ENCODE measurements around the gene NOC4L. TPM values are rescaled to one million over a fixed set of nuclear protein-coding genes. Genes with fewer than 3 reads are reported as not detected.

Gene NOC4L
- total RNA-seq, 6 experiments from 2014 or later = 7.4 to 9.7 (median 8.3) TPM

DNA sequence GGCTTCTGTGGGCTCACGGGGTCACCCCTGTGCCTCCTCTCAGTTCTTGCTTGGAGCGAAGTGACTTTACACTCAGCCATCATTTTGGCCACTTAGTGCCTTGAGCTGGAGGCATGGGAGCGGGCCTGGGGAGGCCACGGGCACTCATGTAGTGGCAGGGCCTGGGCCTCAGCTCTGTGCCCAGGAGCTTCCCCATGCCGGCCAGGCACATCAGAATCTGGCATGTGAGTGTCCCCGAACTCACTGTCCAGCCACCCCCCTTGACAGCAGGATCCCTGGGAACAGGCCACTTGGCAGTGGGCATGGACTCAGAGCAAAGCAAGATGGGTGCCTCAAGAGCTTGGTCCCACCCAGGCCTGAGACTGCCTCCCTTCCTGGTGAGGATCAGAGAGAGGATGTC, 29.6 kb upstream of the NOC4L start:
- ATAC-seq = no peak
- H3K27ac ChIP-seq = no peak overlapping the region
- H3K9me3 ChIP-seq = no peaks in the 10 kb centered on the region
- intact Hi-C loops (cut with DNase I) = no loop called here
- TF ChIP-seq POLR2A (IDR thresholded peaks at IDR 0.05) = no peak
- TF ChIP-seq, protein P1, sequence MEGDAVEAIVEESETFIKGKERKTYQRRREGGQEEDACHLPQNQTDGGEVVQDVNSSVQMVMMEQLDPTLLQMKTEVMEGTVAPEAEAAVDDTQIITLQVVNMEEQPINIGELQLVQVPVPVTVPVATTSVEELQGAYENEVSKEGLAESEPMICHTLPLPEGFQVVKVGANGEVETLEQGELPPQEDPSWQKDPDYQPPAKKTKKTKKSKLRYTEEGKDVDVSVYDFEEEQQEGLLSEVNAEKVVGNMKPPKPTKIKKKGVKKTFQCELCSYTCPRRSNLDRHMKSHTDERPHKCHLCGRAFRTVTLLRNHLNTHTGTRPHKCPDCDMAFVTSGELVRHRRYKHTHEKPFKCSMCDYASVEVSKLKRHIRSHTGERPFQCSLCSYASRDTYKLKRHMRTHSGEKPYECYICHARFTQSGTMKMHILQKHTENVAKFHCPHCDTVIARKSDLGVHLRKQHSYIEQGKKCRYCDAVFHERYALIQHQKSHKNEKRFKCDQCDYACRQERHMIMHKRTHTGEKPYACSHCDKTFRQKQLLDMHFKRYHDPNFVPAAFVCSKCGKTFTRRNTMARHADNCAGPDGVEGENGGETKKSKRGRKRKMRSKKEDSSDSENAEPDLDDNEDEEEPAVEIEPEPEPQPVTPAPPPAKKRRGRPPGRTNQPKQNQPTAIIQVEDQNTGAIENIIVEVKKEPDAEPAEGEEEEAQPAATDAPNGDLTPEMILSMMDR (IDR thresholded peaks at IDR 0.05) = no peak
- no peaks in the 10 kb centered on the region for H3K27me3 ChIP-seq
- WGBS (ENCODE audit: insufficient coverage, low coverage, low lambda C conversion rate, missing lambda C conversion rate) = 100% methylated on average over 1 of the region's 6 CpGs
- peaks cover 0 to 36% (median 16%) of the 10 kb centered on the region in 4 donors for H3K36me3 ChIP-seq
- H3K4me3 ChIP-seq = no peak overlapping the region
- no peaks in the 10 kb centered on the region for H3K4me1 ChIP-seq
- DNase-seq = peak in 1 of 3 donors; percentile 31

DNA sequence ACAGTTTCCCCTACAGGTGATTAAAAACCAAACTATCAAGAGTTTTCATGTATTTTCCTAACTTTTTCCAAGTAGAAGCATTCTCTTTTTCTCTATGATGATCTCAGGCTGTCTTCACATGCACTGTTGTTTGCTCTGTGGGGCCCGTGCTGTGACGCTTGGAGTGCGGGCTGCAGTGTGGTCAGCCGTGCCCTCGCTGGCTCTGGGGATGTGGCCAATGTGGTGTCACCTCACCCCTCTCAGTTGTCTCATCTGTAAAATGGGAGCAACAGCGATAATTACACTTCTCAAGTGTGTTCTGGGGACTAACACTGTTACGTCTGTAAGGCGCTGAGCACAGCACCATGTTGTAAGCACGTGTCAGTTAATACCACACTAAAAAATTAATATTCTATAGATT, 28.8 kb upstream of the NOC4L start:
- intact Hi-C loops (cut with DNase I) = no loop called here
- Histone ChIP-seq H3K9me3 (no peaks in the 10 kb centered on the region), H3K4me1 (no peaks in the 10 kb centered on the region), H3K27ac (no peak overlapping the region), H3K4me3 (no peak overlapping the region), H3K27me3 (no peaks in the 10 kb centered on the region), H3K36me3 (peaks cover 0 to 38% (median 11%) of the 10 kb centered on the region in 4 donors)
- WGBS (ENCODE audit: insufficient coverage, low coverage, low lambda C conversion rate, missing lambda C conversion rate) = 85% methylated on average over 7 of the region's 9 CpGs
- DNase-seq (peak in 1 of 3 donors; percentile 21), ATAC-seq (no peak)
- TF ChIP-seq, protein P1 (IDR thresholded peaks at IDR 0.05) = no peak

DNA sequence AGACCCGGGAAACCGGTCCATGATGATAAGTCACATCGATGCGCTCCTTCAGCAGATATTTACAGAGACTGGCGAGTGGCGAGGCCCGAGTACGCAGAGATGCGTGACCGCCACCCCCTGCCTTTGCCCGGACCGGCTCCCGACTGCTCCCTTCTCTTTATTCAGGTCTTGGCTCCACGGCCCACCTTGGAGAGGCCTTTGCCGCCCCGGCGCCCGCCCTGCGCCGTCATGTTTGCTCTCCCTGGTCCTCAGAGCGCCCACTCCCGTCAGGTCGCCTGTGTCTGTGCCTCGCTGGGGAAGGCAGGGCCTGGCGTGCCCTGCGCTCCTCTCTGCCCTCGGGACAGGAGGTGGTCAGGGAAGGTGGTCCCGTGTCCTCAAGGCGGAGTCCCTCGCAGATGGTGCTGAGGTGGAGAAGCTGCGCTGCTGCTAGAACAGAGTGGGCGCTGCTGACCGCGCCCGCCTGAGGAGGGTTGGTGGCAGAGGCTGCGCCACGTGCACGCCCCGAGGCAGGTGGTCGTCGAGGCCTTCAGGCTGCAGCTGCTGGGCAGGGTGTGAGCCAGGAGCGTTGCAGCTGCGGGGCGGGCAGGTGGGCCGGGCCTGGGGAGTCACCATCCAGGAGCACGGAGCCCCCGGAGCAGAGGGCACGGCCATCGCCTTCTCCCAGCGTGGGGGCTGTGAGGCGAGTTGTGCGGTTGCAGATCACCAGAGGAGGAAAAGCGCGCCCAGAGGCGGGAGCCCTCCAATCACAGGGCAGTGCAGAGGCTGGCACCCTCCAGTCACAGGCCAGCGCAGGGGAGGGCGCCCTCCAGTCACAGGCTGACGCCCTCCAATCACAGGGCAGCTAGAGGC, 27.3 kb upstream of the NOC4L start:
- WGBS (ENCODE audit: insufficient coverage, low coverage, low lambda C conversion rate, missing lambda C conversion rate) = 93% methylated on average over 3 of the region's 58 CpGs

DNA sequence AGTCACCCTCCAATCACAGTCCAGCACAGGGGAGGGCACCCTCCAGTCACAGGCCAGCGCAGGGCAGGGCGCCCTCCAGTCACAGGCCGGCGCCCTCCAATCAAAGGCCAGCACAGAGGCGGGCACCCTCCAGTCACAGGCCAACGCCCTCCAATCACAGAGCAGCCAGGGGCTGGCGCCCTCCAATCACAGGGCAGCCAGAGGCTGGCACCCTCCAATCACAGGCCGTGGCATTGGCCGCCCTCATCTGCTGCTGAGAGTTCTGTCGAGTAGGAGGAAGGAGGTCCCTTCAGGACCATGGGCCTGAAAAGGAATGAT, 26.7 kb upstream of the NOC4L start:
- DNase-seq = peak in 1 of 3 donors; percentile 28
- 97% methylated on average over 7 of the region's 10 CpGs for WGBS (ENCODE audit: insufficient coverage, low coverage, low lambda C conversion rate, missing lambda C conversion rate)

More for the DNA sequence above, 27.3 kb upstream of the NOC4L start:
- H3K36me3 ChIP-seq = peaks cover 0 to 46% (median 19%) of the 10 kb centered on the region in 4 donors
- H3K27me3 ChIP-seq = no peaks in the 10 kb centered on the region
- DNase-seq = peak in 1 of 3 donors; percentile 41
- peak in 1 of 4 donors; percentile 21 for ATAC-seq
- H3K27ac ChIP-seq = no peak overlapping the region
- no peaks in the 10 kb centered on the region for H3K9me3 ChIP-seq
- intact Hi-C loops (cut with DNase I) = no loop called here
- no peaks in the 10 kb centered on the region for H3K4me1 ChIP-seq
- TF ChIP-seq, protein P1 (IDR thresholded peaks at IDR 0.05) = no peak
- no peak for TF ChIP-seq POLR2A (IDR thresholded peaks at IDR 0.05)
- no peak overlapping the region for H3K4me3 ChIP-seq

More for the DNA sequence above, 26.7 kb upstream of the NOC4L start:
- Histone ChIP-seq H3K9me3 (no peaks in the 10 kb centered on the region), H3K4me1 (no peaks in the 10 kb centered on the region), H3K27me3 (no peaks in the 10 kb centered on the region), H3K4me3 (no peak overlapping the region), H3K36me3 (peaks cover 0 to 52% (median 21%) of the 10 kb centered on the region in 4 donors), H3K27ac (no peak overlapping the region)
- TF ChIP-seq POLR2A (IDR thresholded peaks at IDR 0.05) = no peak
- TF ChIP-seq, protein P1 (IDR thresholded peaks at IDR 0.05) = no peak
- intact Hi-C loops (cut with DNase I) = no loop called here
- ATAC-seq = peak in 2 of 4 donors; percentile 14 to 36

Measured in right lobe of liver (tissue), 6 donors.